Hypothalamus (tissue), 51 donors: Measurements from ENCODE around the gene ST6GALNAC3.

ENCODE experiments used
- DNase-seq, 51 donors: peaks; one replicate each; lab custom pipeline; 2025; lab: John Stamatoyannopoulos, UW

ST6GALNAC3 gene

DNA sequence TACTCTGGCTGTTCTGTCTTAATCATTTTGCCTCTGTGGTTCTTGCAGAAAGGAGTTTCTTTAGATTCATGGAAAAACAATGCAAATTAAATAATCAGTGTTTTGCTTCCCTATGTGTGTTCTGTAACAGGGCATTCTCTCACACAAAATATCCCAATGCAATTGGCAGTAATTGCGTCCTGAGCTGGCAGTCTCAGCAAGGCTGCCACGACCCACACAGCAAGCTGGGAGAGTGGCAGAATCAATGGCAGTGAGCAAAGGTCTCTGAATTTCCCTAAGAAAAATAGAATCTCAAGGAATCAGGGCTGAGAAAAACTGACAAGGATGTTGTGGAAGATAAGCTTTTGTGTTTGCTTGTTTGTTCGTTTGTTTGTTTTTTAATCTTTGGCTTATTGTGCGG, 594.6 kb downstream of the ST6GALNAC3 start:
- DNase-seq, result no peak

DNA sequence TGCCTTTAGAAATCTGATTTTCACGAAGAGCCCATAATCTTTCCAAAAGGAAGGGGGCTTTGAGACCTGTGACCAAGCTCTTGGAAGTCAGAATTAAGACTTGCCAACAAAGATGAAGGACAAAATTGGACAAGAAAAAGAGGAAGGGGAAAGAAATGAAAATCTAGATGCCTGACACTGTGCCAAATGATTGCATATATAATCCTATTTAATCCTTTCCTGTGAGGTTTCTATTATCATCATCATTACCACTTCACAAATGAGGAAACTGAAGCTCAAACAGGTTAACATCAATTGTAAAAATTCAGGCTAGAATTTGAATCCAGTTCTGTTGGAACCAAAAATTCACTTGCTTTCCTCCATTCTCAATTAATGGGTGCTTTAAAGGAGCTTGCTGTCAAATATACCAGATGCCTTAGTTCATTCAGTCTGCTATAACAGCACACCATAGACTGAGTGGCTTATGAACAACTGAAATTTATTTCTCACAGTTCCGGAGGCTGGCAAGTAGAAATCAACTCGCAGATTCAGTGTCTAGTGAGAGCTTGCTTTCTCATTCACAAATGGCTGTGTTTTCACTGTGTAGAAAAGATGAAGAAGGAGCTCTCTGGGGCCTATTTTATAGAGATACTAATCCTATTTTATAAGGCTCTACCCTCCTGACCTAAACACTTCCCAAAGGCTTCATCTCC, 595.2 kb downstream of the ST6GALNAC3 start:
- DNase-seq, result no peak

DNA sequence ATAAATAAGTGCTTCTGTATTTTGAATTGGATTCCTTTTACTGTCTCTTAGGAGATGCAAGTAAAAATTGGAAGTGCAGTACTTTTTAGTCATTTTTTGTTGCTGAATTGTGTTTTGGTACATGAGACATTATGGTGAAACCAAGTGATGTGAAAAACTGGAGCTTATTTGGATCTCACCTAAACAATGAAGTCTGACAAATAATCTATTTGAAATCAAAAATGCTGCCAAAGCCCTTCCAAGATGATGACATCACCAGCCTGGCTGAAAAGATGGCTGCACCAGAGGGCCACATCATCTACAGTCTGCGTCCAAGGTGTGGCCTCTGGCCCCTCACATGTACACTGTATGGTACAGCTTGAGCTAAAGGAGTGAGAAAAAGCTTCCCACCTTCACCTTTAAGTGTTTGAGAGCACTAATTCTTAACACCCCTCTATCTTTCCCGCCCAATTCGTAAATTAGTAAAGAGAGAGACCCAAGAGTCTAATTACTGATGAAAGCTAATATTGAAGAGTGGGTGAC, 600.2 kb downstream of the ST6GALNAC3 start:
- no peak for DNase-seq

DNA sequence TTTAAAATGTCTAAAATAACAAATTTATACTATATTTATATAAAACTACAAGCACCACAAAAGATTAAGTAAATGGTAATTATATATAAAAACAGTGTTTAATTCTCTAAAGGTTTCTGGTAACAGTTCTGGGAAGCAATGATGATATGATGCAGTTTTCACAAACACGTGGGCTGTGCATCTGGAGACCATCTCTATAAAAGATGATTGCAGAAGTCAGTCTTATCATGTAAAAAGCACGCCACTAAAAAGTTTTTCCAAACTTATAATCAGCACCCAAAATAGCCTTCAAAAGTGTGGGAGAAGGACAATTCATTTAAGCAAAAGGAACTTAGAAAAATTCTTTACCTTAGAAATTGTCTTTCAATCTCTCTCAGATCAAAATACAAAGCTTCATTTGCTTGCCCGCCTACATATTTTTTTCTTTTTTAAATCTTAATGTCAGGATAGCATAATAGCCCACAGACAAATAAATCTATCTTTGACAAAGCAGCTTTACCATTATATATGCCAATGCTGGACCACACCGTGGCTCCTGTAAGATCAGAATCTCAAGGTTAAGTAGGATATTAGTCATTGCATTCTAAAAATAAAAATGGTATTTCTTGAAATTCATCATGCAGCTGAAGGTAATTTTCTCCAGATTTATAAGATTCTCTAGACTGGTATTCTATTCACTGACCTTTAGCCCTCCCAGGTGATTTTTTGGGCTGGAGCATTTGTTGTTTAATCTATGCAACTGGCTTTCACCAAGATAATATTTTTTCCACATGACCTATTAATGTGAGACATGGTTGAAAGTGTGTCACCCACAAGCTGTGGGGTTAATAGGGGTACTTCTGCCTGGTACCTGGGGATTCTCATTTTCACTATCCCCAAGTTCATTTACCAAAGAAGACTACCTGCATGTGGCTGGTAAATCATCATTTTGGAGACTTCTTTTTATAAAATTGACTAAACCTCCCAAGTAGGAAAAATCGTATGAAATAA, 603.2 kb downstream of the ST6GALNAC3 start:
- DNase-seq, result no peak

DNA sequence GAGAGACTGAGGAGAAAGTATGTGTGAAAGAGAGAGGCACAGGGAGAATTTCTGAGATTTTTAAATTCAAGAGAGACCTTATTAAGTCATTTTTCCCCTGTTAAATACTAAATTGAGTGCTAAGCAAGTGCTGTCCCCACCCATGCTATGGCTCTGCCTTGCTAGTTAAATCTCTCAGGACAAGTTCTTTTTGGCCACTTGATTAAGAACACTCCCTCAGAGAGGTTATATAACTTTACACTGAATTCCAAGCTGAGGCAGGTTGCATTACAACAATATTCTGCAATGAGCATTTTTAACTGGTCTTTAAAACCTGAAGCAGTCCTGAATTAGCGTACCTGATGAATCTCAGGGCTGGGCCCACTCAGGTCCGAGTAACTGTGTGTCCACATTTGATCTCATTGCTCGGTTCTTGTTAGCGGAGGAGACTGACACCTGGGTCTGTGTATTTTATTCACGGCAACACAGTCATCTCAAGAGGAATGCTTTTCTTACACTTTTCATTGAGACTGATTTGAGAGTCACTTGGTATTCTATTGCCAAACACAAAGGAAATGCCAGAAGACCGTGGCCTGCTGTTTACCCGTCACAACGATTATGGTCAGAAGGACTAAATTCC, 605.1 kb downstream of the ST6GALNAC3 start:
- no peak for DNase-seq

GRCh38 chr1:76680651-76681050, 606.1 kb downstream of the ST6GALNAC3 start:
- DNase-seq, result no peak

DNA sequence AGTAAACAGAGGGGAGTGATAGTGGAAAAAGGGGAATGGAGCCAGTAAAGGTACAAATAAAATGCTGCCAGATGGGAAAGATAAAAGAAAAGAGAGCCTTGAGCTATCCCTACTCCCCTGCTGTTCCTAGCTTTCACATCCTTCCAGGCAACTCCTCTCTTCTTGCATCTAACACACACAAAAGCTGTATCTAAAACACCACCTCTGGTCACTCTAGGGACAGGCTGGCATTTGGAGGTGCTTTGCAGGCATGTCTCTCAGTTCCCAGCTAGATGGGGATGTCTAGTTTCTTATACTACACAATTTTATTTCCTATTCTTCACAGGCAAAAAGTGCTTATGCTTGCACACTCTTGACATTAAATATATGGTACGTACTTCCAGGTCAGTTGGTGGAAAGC, 607.6 kb downstream of the ST6GALNAC3 start:
- DNase-seq, result no peak
